H4 (cell line): ENCODE results near the gene VAMP2. TPM values are rescaled to one million over a fixed set of nuclear protein-coding genes. Genes with fewer than 3 reads are reported as not detected.
"Not testable (repeated sequence)": the region's sequence is repeated elsewhere in the genome, so short reads cannot be mapped to it uniquely, and the experiment has no call there.

Experiments used
- DNase-seq: peaks from one replicate; pipeline ENCODE4 v3.0.0-alpha.2; 2015; ENCODE audit warnings: low spot score
- total RNA-seq: library from RNA; depleted of rRNA; stranded (reverse); fragments of >200 nt; shearing (Covaris generic); gene quantifications from 2 replicates; pipeline ENCODE4 v1.2.3, GENCODE V29; 2014

Gene VAMP2
- total RNA-seq, 1 experiment from 2014 or later = 0.64 TPM

DNA sequence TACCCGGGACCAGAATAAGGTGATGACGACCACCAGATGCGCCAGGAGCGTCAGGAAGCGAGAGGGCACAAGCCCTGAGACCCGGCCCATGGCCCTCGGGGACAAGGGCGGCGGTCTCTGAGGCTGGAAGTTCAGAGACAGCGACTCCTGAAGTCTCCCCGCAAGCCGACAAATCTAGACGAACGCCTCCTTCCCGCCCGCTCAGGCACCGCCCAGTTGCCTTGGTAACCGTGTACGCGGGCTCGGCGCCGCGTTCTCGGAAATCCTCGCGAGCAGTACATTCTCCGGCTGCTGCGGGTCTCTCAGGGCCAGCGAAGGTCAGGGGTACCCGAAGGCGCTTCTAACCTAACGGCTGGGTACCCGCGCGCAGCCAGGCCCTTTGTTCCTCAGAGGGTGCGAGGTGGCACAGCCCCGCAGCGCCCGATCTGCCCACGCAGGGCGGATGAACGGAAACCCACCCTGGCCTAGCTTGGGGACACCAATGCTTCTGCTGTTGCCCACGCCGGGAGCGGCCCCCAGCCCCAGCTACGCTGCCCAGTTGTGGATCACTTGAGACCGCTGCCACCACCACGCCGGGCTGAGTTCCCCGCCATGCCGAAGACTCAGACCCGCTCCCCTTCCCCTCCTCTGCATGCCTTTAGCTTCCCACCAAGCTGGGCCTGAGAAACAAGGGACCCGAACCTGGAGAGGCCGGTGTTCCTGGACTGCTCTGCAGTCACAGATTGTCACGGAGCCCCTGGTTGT lies 13.6 kb upstream of the VAMP2 start, which contains the start of gene TMEM107:
Gene TMEM107 (minus strand): TSS at position 184 of the 744 bp plus-strand sequence. CDS start 94 bp downstream, at position 90.
- peak; percentile 72 for DNase-seq

DNA sequence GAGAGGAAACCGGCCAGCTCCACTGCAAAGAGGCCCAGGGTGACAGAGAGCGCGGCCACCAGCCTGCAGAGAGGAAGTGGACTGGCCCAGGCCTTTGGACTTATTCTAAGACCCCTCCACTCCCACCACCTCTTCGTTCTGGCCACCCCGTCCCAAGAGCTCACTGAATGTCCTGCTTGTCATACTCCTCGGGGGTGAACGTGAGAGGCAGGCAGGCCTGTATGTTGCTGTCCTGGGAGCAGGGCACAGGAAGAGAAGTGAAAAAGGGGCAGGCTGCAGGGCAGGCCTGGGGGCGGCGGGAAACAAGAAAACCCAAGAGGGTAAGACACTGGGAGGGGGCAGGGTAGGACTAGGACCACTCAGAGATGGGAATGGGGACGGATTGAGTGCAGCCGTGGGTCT lies 13.0 kb upstream of the VAMP2 start:
- DNase-seq = no peak

DNA sequence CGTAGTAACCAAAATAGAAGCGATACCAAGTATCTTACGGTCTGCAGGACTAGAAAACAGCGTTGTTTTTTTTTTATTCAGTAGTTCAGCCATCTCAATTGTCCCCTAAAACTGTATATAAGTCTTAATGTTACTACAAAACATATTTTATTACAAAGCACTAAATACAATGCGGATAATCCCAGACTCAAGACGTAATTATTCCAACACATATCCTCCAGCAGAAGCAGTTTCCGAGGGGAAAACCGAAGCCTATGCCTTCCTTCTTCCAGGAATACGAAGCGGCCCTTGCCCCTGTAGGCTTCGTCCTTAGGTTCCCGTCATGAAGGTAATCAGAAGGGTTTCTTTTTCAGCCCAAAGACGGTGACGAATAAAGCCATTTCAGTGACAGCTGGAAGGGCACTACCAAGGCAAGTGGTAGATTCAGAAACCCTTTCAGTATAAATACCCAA lies 11.1 kb upstream of the VAMP2 start:
- no peak for DNase-seq

DNA sequence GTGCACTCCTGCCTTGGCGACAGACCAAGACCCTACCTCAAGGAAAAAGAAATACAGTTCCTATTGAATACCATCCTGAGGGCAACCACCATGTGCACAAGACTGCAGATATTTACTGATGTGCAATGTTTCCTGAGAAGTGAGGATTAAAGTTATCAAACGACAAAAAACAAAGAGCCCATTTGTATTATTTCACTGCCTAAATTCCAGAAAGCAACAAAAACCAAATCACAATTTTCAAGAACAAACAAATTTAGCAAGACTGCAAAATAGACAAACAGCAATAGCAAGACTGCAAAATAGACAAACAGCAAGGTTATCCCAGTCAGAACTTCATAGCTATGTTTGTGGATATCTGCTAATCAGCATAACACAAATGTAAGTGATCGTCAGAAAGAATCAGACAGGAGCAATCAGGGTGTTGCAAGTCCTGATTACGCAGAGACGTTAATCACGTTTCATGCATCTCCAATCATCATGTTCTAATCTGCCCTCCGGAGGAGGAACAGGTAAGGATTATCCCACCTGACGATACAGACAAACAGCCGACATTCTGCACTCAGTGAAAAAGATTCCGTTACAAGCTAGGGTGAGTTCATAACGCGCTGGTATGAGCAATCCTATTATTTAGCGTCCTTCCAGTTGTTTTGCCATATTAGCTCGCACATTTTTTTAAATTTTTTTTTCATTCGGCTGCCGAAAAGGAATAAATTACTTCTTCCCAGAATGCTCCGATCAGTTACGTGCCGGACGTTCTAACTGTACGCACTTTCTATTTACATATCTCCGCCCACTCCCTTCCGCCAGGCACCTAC lies 10.5 kb upstream of the VAMP2 start:
- peak; percentile 97 for DNase-seq

DNA sequence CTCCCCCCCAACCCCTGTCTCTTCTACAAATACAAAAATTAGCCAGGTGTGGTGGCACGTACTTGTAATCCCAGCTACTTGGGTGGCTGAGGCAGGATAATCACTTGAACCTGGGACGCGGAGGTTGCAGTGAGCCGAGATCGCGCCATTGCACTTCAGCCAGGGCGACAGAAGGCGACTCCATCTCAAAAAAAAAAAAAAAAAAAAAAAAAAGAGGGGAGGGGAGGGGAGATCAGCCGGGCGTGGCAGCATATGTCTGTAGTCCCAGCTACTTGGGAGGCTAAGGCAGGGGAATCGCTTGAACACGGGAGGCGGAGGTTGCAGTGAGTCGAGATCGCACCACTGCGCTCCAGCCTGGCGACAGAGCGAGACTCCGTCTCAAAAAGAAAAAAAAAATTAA lies 7.4 kb upstream of the VAMP2 start:
- DNase-seq = not testable (repeated sequence)

DNA sequence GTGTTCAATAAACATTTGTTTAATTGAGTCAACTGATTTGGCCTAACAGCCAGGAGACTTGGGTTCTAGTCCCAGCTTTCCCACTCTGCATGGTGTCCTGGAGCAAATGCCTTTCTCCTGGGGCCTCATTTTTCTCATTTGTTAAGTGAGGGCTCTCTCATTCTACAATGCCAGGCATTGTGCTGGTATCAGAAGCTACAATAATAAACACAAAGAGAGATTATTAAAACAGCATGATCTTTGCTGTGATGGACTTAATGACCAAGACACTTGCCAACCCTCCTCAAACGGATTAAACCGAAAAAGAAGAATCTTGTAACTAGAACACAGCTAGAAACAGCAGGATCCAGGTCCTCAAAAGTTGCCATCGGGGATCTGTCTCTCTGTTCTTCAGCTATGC lies 4.8 kb upstream of the VAMP2 start:
- DNase-seq = no peak

DNA sequence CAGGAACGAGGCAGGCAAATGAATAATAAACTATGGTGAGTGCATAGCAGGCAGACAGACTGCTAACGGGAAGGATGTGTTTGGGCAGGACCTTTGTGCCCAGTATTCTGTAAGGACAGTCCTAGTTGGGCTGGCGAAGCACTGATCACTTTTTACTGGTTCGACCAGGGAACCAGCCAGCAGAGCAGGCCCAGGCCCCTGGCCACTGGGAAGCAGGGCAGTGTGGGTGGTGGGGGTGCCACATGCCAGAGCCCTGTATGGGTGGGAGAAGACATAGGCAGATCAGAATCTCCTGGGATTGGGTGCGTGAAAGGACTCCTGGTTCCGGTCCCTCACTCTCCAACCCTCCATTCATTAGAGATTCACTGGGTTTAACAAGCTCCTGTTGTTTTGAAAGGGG lies 4.0 kb upstream of the VAMP2 start:
- no peak for DNase-seq

DNA sequence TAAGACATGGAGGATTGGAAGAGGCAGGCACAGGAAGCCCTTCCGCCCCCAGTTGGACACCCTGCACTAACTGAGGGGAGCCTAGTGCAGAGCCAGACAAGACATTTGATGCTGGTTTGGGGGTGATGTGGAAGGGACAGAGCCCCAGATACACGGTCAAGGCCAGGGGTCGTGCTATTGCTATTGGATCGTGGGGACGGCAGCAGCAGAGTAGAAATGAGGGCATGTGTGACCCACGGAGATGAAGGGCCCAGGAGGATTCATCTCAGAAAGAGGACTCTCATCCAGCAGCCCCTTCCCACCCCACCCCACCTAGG lies 2.0 kb upstream of the VAMP2 start:
- no peak for DNase-seq

DNA sequence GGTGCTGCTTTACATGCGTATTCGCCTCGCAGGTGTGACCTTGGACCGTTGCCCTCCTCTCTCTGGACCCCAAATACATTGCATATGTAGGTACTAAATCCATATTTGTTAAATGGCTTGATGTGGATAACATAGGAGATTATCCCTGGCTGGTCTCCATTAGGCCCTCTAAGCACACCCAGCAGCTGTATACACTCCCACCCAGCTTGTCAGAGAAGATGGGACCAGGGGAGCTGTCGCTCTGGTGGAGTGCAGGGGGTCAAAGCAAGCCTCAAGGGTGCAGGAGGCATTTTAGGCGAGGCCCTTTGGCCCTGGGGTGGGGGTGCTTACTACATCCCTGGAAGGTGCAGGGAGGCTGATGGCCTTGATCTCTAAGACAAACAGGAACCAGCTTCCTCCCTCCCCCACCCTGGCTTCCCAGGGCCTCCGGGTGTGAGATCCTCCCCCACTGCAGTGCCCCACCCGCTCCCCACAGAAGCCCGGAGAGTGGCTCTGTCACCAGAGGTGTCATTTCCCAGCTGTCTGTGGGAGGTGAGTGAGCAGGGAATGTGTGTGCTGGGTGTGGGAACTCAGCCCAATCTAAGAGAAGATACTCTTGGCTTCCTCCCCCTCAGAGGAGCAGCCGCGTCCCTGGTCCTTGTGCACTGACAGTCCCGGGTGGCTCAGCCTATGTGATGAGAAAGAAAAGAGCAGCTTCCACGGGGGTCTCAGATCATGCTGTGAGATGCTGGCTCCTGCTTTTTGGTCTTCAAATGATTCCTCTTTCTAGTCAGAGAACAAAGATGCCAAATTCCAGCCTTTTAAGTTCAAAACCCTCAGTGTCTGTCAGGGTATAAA lies 1.4 kb upstream of the VAMP2 start:
- DNase-seq = no peak

DNA sequence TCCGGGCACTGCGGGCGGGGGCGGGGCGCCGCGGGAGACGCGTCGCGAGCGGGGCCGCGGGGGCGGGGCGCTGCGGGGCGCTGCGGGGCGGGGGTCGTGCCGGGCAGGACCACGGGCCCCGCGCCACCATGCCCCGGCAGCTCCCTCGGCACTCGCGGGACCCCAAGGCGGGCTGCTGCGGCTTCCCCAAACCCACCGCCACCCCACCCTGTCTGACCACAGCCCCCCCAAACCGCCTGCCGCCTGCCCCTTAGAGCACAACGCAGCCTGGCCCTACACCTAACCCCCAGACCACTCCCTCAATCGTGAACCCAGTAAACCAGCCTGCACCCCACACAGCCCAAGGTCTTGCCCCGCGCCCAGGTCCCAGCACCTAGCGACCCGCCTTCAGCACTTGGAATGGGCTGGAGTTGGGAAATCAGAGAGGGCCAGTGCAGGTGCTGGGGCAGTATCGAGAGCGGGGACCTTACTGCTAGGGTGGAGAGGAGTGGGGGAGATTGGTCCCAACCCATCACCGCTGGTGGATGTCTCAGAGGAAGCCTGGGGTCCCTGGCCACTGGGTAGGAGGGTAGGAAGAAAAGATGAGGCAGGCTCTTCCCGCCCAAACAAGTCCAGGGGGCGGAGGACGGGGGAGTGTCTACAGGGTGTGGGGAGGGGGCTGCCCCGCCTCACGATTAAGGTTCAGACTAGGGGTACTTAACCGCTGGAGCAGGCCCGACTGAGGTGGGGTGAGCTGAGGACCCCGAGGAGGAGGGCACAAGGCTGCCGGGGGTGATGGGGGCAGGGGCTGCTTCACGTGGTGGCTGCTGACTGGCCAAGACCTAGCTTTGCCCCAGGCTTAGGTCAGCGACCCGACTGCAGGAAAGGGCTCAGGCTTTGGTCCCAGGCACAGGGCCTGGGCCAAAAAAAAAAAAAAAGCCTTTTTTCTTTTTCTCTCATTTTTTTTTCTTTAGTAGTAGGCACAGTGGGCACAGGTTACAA lies 539 bp upstream of the VAMP2 start:
- DNase-seq = no peak

DNA sequence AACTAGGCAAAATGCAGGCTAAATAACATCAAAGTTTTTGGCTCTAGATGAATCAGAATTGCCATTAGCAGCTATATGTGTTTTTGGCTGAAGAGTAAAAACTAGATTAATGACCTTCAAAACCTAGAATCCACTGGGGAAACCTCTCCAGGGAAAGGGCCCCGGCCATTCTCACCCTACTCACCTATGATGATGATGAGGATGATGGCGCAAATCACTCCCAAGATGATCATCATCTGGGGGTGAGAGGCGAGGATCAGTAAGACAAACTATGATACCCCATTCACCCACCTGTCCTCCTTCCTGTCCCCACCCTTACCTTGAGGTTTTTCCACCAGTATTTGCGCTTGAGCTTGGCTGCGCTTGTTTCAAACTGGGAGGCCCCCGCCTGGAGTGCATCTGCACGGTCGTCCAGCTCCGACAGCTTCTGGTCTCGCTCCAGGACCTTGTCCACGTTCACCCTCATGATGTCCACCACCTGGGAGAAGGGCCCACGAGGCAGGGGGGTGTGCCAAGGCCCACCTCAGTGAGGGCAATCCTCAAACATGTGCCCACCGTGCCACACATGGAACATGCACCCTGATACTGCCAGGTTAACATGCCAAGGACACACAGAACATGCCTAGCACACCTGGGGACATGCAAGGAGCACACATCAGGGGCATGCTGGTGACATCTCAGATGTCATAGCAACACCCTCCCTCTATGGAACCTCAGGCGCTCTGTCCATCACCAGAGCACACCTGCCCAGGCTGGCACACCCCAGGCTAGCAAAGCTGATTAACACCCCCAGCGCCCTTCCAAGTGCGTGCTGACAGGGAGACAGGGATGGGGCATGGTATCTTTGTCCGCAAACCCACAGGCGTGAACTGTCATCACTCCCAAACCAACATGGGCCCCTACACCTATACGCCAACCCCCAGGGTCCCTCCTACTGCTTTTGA lies 1.2 kb downstream of the VAMP2 start:
- no peak for DNase-seq

DNA sequence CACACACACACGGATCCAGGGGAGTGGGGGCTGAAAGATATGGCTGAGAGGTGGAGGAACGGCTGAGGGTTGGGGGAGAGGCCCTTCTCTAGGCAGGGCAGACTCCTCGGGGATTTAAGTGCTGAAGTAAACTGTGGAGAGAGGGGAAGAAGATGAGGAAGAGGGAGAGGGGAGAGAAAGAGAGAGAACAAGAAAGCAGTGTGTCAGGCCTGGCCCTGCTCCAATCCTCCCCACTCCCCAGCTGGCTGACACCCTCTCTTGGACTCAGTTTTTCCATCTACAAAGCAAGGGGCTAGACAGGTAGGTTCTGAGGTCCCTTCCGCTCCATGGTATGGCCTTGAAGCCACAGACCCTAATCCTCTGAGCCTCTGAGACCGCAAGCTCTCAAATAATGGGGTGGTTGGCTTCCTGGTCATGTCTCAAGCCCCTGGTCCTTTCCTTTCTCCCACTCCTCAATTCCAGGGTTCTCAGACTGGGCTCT lies 2.0 kb downstream of the VAMP2 start:
- DNase-seq = no peak

DNA sequence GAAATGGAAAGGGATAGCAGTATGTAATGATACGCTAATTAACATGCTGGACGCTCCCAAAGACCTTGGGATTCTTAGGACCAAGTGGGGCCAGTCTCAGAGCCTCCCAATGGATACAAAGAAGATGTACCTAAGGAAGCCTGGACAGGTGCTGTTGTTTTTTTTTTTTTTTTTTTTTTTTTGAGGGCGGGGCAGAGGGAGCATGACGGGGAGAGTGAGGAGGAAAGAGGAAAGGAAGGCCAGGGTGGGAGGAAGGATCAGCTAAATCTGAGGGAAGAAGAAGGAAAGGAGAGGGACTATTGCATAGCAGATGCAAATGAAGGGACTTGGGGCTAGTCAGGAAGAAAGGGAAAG lies 2.5 kb downstream of the VAMP2 start:
- DNase-seq = no peak

DNA sequence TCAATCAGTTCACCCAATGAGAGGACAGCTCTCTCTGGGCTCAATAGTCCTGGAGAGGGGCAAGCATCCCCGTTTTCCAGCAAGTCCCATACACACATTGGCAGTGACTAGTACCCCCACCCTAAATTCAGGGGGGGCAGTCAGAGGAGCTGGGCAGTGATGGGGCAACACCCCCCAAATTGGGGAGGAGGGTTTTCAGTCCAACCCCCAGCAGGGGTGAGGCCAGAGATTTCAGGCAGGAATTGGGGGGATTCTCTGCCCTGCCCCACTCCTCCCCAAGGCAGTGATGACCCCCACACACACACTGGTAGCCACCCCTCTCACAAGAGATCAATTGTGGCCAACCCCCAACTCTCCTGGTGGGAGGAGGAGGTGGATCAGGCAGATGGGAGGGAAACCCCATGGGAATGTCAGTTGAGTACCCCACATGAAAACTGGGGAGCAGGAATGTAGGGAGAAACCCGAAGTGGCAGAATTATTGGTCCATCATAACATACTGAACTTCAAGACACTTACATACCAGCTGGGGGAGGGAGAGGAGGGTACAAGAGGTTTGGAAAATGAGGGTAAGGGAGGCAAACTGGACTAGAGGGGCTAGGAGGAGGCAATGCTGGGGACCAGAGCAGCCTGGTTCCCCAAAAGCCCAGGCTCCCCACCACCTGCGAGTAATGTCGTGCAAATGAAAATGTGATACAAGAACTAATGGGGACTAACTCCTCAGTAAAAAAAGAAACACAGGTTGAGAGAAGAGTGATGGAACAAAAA lies 3.1 kb downstream of the VAMP2 start:
- DNase-seq = no peak

DNA sequence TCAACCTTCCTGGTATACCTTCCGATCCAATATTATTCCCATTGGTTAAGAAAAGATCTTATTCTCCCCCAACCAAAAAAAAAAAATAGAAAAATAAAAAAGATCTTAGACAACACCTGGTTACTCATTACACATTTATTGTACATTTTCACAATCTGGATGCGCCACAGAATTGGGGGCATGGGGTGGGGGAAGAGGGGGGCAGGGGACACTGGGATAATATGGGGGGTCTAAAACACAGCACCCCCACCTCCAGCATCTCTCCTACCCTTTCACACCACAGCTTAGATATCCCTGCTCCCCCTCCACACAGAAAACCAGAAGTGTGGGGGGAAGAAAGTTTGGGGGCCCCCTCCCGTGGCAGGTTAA lies 3.7 kb downstream of the VAMP2 start:
- DNase-seq = no peak

DNA sequence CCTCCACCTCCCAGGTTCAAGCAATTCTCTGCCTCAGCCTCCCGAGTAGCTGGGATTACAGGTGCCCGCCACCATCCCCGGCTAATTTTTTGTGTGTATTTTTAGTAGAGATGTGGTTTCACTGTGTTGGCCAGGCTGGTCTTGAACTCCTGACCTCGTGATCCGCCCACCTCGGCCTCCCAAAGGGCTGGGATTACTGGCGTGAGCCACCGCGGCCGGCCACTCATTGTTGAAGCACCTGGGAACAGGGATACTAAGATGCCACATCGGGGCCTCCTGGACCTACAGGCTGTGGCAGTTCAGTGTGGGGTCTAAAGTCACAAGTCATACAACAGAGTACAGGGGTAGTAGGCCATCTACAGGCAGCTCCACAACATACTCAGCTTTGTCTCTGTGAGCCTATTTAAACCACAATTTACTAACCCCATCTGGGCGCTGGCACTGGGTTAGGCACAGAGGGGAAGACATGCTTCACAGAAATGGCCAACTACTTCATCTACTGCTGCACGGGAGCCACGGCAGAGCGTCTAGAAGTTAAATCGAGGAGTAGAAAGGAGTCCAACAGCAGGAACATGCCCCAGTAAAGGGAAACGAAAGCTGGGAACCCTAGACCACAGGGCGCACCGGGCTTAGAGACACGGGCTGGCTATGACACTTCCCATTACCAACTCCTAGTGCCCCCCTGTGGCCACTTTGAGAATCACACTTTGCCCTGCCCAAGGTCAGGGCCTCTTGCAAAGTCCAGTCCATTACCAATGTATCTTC lies 4.3 kb downstream of the VAMP2 start:
- peak; percentile 64 for DNase-seq

DNA sequence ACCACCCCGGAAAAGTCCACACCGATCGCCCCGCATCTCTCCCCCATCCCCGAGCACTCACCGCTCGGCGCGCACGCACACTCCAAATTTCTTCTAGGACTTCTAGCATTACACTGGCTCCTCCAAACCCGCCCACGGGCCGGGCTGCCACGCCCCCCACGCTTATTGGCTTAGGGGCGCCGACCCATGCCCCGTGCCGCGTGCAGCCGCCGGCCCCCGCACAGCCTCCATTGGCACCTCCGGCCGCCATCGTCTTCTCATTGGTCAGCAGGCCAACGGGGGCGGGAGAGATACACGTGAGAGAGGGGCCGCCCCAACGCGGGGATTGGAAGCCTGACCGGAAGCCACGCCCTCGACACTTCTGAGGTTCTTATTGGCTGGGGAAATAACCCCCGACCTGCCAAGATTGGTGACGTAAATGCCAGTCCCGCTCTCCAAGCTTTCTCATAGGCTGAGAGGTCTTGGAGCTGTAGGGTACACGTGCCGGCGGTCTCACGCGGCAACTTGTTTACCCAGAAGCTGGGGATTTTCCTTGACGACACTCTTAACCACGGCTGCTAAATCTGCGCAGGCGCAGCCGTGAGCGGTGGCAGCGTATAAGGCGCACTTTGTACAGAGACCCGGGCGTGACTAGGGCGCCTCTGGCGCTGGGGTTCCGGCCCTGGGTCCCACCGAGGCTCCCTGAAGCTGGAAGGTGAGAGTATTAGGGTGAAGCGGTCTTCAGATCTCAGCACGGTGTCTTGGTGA lies 6.3 kb downstream of the VAMP2 start:
- peak; percentile 99 for DNase-seq

DNA sequence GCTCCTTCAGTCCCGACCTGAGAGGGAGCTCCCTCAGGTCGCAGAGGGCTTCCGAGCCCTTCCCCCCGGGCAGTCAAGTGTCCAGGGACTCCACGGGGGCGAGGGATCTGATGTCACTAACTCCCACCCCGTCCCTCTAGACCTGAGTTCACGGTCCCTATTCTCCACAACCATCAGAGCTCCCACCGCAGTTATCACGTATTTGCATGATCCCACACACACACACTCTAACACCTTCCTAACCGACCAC lies 6.8 kb downstream of the VAMP2 start:
- DNase-seq = no peak
